ENCODE data around the gene LRRC45.

Gene LRRC45

DNA sequence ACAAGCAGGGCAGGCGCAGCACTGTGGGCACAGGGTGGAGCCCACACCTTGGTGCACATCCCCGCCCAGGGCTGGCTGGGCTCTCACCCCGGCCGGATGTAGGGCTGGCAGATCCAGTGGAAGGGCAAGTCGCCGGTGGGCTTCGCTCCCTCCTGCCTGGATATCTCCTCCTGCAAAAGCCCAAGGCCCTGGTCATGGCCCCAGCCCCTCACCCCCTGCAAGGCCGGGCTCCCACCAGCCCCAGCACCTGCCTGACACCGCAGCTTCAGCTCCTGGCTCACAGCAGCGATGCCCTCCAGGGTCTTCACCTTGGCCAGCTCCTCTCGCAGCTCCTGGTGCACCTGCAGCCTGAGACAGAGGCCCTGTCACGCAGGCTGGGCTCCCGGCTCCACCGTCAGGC is 37.5 kb downstream of the LRRC45 start:
- DNase-seq (ENCODE audit: extremely low read depth in 1 of 2, low read depth in 1 of 2) = no peak

GRCh38 chr17:82061047-82061925 is 38.2 kb downstream of the LRRC45 start:
- no peak for DNase-seq (ENCODE audit: extremely low read depth in 1 of 2, low read depth in 1 of 2)

- no peak for DNase-seq (ENCODE audit: extremely low read depth in 1 of 2, low read depth in 1 of 2)
These were observed 39.2 kb downstream of the LRRC45 start for GRCh38 chr17:82062076-82062983.

DNA sequence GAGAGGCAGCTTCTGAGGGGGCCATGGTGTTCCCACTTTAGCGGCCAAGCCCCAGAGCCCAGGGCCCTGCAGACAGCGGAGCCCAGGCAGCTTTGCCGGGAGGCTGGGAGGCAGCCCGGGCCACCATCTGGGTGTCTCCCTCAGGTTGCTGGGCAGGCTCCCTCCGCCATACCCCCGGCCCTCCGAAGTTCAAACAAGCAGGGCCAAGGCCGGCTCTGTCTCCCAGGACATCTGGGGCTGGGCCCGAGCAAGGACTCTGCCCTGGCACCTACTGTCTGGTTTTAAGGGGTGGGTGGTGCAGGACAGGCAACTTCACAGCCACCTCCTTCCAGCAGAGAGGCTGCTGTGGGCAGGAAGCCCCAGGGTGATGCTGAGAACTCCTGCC is 39.9 kb downstream of the LRRC45 start:
- no peak for DNase-seq (ENCODE audit: extremely low read depth in 1 of 2, low read depth in 1 of 2)

- no peak for DNase-seq (ENCODE audit: extremely low read depth in 1 of 2, low read depth in 1 of 2)
These were observed 40.6 kb downstream of the LRRC45 start for GRCh38 chr17:82063424-82064415.

DNA sequence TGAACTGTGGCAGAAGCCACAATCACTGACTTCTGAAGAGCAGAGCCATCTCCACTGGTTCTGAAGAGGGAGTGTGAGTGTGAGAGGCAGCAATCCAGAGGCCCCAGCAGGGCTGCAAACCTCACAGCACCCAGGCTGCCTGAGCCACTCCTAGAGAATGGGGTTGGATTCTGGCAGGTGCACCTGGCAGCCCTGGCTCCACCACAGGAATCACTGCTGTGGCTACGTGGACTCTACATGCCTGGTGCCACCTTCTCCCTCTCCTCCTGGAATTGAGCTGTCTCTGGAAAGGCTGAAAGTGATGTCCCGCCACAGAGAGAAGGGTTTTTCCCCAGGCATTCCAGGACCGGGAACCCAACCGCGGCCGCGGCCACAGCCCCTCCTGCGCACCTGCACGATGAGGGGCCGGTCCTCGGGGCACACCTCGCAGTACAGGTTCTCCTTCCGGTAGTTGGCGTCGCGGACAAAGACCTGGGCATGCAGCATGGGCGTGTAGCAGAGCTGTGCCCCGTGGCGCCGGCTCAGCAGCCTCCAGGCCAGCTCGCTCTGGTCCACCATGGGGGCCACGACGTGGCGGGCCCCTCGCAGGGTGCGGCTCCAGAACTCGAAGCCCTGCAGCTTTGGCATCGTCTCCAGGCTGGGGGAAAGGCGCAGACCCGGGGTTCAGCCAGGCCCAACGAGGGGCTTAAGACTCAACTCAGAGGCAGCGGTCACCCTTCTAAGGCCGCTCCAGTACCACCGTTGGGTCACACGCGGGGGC is 41.5 kb downstream of the LRRC45 start:
- no peak for DNase-seq (ENCODE audit: extremely low read depth in 1 of 2, low read depth in 1 of 2)

DNA sequence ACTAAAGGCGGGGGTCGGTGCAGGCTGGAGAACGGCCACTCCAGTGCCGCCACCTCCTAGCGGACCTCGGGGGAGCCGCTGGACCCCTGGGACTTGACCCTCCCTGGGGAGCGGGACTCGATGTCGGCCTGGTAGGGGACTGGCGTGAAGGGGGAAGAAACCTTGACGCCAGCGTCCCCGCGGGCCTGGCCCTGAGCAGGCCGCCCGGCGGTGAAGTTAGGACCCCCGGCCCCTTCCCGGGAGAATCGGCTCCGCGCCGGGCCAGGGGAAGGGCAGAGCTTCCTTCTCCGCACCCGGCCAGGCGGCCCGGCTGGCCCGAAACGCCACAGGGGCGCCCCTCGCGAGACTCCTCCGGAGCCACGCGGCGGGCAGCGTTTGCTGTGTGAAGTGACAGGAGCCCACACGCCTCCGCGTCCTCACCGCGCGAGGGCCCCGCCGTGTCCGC is 42.1 kb downstream of the LRRC45 start:
- DNase-seq (ENCODE audit: extremely low read depth in 1 of 2, low read depth in 1 of 2) = no peak

GRCh38 chr17:82065638-82066303 is 42.7 kb downstream of the LRRC45 start, which contains the start of gene DUS1L:
TSS of gene DUS1L (minus strand) at chr17:82065804. CDS start at chr17:82065059, 745 bp downstream.
- peak in 1 of 2 donors; percentile 64 for DNase-seq (ENCODE audit: extremely low read depth in 1 of 2, low read depth in 1 of 2)

- DNase-seq (ENCODE audit: extremely low read depth in 1 of 2, low read depth in 1 of 2) = no peak
These were observed 47.5 kb downstream of the LRRC45 start for GRCh38 chr17:82070611-82071010.

GRCh38 chr17:82072827-82073226 is 49.7 kb downstream of the LRRC45 start:
- no peak for DNase-seq (ENCODE audit: extremely low read depth in 1 of 2, low read depth in 1 of 2)

DNA sequence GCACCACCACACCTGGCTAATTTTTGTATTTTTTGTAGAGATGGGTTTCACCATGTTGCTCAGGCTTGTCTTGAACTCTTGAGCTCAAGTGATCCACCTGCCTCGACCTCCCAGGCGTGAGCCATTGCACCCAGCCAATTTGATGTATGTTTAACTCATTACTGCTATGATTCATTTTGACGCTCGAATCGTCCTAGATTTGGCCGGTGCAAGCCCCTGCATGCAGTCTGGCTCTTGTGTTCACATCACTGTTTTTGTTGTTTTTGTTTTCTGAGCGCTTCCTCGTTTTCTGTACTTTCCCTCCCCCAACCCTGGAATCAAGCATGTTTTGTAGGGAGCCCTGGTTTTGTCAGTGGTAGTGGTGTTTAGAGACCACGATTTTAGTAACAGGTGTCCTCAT is 50.3 kb downstream of the LRRC45 start:
- no peak for DNase-seq (ENCODE audit: extremely low read depth in 1 of 2, low read depth in 1 of 2)

DNA sequence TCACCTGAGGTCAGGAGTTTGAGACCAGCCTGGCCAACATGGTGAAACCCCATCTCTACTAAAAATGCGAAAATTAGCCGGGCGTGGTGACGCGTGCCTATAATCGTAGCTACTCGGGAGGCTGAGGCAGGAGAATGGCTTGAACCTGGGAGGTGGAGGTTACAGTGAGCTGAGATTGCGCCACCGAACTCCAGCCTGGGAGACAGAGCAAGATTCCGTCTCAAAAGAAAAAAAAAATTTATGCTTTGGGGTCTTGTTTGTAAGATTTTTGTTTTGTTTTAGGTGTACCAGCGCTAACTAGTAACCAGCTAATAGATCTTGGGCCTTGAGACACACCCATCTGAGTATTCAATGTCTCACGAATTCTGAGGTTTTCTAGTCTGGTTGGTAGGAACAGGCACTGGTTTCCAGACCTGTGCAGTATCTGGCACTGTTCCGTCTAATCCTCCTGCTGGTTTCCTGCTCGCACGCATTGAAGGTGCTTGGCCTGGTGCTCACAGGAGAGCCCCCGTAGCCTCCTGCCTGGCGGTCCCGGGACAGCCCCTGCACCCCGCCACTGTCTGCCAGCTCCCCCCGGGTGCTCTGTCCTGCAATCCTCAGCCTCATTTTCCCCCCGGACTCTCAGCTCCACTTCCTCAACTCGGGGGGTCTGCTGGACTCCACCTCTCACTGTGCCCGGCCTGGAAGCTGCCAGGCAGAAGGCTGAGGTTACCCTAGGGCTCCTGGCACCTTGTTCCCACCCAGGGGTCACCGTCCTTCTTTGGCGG is 53.1 kb downstream of the LRRC45 start:
- DNase-seq (ENCODE audit: extremely low read depth in 1 of 2, low read depth in 1 of 2) = no peak

DNA sequence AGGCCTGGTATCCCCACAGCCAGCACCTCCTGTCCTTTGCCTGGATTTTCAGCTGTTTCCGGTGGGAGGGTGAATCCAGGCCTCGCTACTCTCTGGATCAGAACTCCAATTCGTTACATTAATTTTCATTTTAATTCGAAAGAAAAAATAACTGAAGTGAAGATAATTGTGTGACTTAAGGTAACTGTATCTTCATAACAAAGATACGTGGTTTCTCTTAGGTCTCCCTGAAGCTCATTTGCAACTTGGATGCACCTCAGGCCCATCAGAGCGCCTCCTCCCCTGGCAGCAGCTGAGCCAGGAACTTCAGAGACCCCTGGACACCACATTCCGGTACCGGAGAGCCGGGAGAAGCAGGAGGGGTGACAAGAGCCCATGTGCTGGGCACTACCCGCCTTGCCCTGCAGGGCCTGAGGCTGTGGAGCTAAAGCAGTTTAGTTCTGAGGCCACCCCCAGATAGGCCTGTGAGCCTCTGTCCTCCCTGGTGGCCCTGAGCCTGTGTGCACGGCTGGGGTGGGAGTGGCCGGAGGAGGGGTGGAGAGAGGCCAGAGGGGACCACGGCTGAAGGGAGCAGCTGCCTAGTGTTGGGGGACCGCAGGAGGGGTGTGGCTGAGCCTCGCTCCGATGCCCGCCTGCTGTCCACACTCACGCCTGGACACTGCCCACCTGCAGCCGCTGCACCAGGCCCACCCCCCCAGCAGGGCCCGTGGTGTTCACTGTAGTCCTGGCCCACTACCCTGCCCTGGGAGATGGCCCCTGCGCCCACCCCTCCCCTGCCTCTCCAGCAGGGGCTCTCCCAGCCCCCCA is 53.9 kb downstream of the LRRC45 start:
- DNase-seq (ENCODE audit: extremely low read depth in 1 of 2, low read depth in 1 of 2) = no peak

DNA sequence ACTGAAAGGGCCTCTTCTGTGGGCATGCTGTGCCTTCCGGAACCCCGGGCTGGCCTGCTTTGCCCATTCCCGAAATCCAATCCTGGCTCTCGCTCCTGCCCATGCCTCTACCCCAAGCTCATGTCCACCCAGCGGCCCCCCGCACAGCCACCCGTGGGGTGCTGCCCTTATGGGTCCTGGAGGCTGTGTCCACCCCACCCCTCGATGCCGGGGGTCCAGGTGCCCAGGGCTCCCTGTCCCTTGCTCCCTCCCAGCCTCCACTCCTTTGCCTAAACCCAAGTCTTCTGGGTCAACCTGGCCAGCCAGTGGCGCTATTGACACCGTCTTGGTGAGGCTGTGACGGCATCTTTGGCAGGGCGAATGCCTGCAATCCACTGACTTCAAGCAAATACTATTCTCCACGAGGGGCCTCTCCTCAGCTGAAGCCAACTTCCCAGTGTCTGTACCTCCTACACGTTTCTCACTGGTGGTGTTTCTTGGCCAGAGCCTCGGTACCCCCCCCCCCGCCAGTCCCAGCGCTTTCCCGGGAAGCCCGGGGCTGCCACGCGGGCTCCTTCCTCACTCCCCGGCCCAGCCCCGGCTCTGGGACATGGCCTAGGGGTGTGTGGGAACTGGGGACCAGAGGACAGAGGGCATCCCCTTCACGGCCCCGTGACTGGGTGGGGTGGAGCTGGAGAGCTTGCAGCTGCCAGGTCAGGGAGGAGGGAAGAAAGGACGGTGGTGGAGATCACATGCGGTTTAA is 54.7 kb downstream of the LRRC45 start:
- no peak for DNase-seq (ENCODE audit: extremely low read depth in 1 of 2, low read depth in 1 of 2)

DNA sequence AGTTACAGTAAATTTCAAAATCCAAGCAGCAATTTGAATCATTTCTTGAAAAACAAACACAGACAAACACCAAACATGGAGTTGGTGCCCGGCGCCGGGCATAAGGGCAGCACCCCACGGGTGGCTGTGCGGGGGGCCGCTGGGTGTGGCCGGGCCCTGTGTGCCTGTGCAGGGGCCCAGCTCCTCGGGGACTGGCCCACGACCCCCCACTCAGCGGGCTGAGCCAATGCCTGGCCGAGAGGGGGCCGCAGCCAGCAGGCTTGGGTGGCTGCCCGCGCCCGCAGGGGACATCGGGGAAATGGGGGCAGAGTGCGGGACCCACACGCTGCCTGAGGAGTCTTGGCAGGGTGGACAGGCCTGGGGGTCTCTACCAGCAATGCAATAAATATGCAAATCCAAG is 55.3 kb downstream of the LRRC45 start:
- no peak for DNase-seq (ENCODE audit: extremely low read depth in 1 of 2, low read depth in 1 of 2)

GRCh38 chr17:82079001-82079677 is 56.0 kb downstream of the LRRC45 start:
- no peak for DNase-seq (ENCODE audit: extremely low read depth in 1 of 2, low read depth in 1 of 2)

All from activated CD8-positive, alpha-beta memory T cell treated with anti-CD3 and anti-CD28 coated beads for 1 hour (primary cell).